OCI-LY7 (cell line): Measurements from ENCODE around the gene CCL25. TPM values are rescaled to one million over a fixed set of nuclear protein-coding genes. Genes with fewer than 3 reads are reported as not detected.
A peak's percentile ranks its signal among the peaks of the same experiment; 100 is the strongest.

Experiments
- BruUV-seq: library from RNA; stranded (reverse); fragments of 400-500 nt; replicated peaks from 2 replicates; lab custom pipeline; 2021; lab: Mats Ljungman, UMichigan
- CTCF ChIA-PET: fragments of 300-600 bp; sonication (Branson Sonifier 250); formaldehyde crosslinking; loops from one replicate; lab custom pipeline; 2022; ENCODE audit warnings: antibody characterized with exemption; ENCODE audit not compliant: unreplicated experiment; lab: Charles Lee
- POLR2A ChIA-PET: fragments of 300-600 bp; sonication (Branson Sonifier 250); formaldehyde crosslinking; loops from one replicate; lab custom pipeline; 2022; ENCODE audit warnings: antibody characterized with exemption; lab: Charles Lee
- DNase-seq: peaks from one replicate; pipeline ENCODE4 v3.0.0-alpha.2; 2015; ENCODE audit warnings: low spot score
- H2AFZ ChIP-seq: fragments of 200-600 bp; sonication (generic), shearing (Covaris generic); 2 replicates; pipeline ENCODE4 v1.6.1; 2014; ENCODE audit warnings: mild to moderate bottlenecking, antibody characterized with exemption, low read length, moderate library complexity
- H3K27ac ChIP-seq: fragments of 200-600 bp; sonication (generic); 2 replicates; pipeline ENCODE4 v1.5.1; 2014; ENCODE audit warnings: mixed run types, low read depth, mild to moderate bottlenecking, moderate library complexity, low read length, inconsistent platforms; ENCODE audit not compliant: poor library complexity, severe bottlenecking
- H3K36me3 ChIP-seq: fragments of 200-600 bp; sonication (generic); 2 replicates; pipeline ENCODE4 v1.6.1; 2014; ENCODE audit warnings: mild to moderate bottlenecking, antibody characterized with exemption, low read length, moderate library complexity, mixed read lengths; ENCODE audit not compliant: insufficient read depth
- H3K4me1 ChIP-seq: fragments of 200-600 bp; sonication (generic); 2 replicates; pipeline ENCODE4 v1.5.1; 2014; ENCODE audit warnings: mild to moderate bottlenecking, low read length; ENCODE audit not compliant: insufficient read depth, poor library complexity, severe bottlenecking
- H3K4me2 ChIP-seq: fragments of 200-600 bp; sonication (generic); 2 replicates; pipeline ENCODE4 v1.6.1; 2014; ENCODE audit warnings: mild to moderate bottlenecking, low read length
- H3K4me3 ChIP-seq: fragments of 200-600 bp; sonication (generic); 2 replicates; pipeline ENCODE4 v1.5.1; 2014; ENCODE audit warnings: mild to moderate bottlenecking, low read depth, low read length; ENCODE audit not compliant: poor library complexity, severe bottlenecking
- H3K79me2 ChIP-seq: fragments of 200-600 bp; sonication (generic); 2 replicates; pipeline ENCODE4 v1.6.1; 2016; ENCODE audit warnings: low read depth, mild to moderate bottlenecking, low read length, moderate library complexity, mixed read lengths; ENCODE audit not compliant: insufficient read depth
- H3K9me2 ChIP-seq: fragments of 200-600 bp; sonication (generic); 2 replicates; pipeline ENCODE4 v1.6.1; 2016; ENCODE audit warnings: mild to moderate bottlenecking, low read length, mixed read lengths; ENCODE audit not compliant: insufficient read depth
- H3K9me3 ChIP-seq: fragments of 200-600 bp; sonication (generic); 2 replicates; pipeline ENCODE4 v1.6.1; 2014; ENCODE audit warnings: mild to moderate bottlenecking, mixed run types, low read length, mixed read lengths
- H4K20me1 ChIP-seq: fragments of 200-600 bp; sonication (generic); 2 replicates; pipeline ENCODE4 v1.6.1; 2014; ENCODE audit warnings: mild to moderate bottlenecking, antibody characterized with exemption, low read length, moderate library complexity, mixed read lengths; ENCODE audit not compliant: insufficient read depth
- CTCF ChIP-seq: fragments of 200-600 bp; sonication (generic); conservative IDR thresholded peaks from 2 replicates; pipeline ENCODE4 v1.5.1; 2014; ENCODE audit warnings: mild to moderate bottlenecking, antibody characterized with exemption, low read length, moderate library complexity, mixed read lengths
- EZH2phosphoT487 ChIP-seq: fragments of 200-600 bp; sonication (generic); IDR thresholded peaks from 2 replicates; pipeline ENCODE4 v1.6.1; 2018; ENCODE audit warnings: low read depth, borderline replicate concordance, mild to moderate bottlenecking, mixed run types, antibody characterized with exemption, low read length, moderate library complexity, mixed read lengths
- intact Hi-C: fragments of 100-400 bp; cut with micrococcal nuclease; formaldehyde crosslinking; loops from one replicate; pipeline ENCODE4 v1.10.0; 2022; ENCODE audit not compliant: unreplicated experiment
- total RNA-seq, 2 experiments: library from RNA; depleted of rRNA in 1 of 2; stranded (reverse); fragments of >200 nt in 1 of 2; shearing (Covaris generic) in 1 of 2; gene quantifications; 2 replicates each; pipeline ENCODE4 v1.2.3, GENCODE V29; 2014 to 2022

The CCL25 gene
- total RNA-seq, 2 experiments from 2014 or later = 0.70 to 0.88 TPM

GRCh38 chr19:8065875-8066261 lies 13.3 kb downstream of the CCL25 start:
- Histone ChIP-seq H3K4me3 (no peak overlapping the region), H2AFZ (no peak overlapping the region), H3K9me3 (peaks cover 12% of the 10 kb centered on the region; the same call in 1 of the 2 replicates), H3K4me1 (no peaks in the 10 kb centered on the region), H3K27ac (no peak overlapping the region), H3K79me2 (no peaks in the 10 kb centered on the region), H3K36me3 (no peaks in the 10 kb centered on the region), H4K20me1 (no peaks in the 10 kb centered on the region), H3K4me2 (no peak overlapping the region), H3K9me2 (no peaks in the 10 kb centered on the region)
- POLR2A ChIA-PET = interaction anchor here (0.6 kb wide), 1 partner anchor 778 kb away, joined by 4 read pairs; no protein-coding TSS in a partner anchor
- BruUV-seq = no TSS peak
- CTCF ChIA-PET = no interaction called here
- DNase-seq = no peak
- intact Hi-C loops = no loop called here
- no peak for TF ChIP-seq EZH2phosphoT487

GRCh38 chr19:8069096-8069973 lies 16.8 kb downstream of the CCL25 start:
- no peak overlapping the region for H3K4me2 ChIP-seq
- H3K9me2 ChIP-seq = no peaks in the 10 kb centered on the region
- H3K36me3 ChIP-seq = no peaks in the 10 kb centered on the region
- peak; percentile 85 for TF ChIP-seq CTCF
- TF ChIP-seq EZH2phosphoT487 = no peak
- ChIA-PET CTCF (no interaction called here), POLR2A (no interaction called here)
- intact Hi-C loops = no loop called here
- H3K4me3 ChIP-seq = no peak overlapping the region
- peak; percentile 35 for DNase-seq
- H4K20me1 ChIP-seq = no peaks in the 10 kb centered on the region
- peaks cover 16% of the 10 kb centered on the region; the same call in 1 of the 2 replicates for H3K9me3 ChIP-seq
- no peak overlapping the region for H2AFZ ChIP-seq
- no peaks in the 10 kb centered on the region for H3K79me2 ChIP-seq
- no peaks in the 10 kb centered on the region for H3K4me1 ChIP-seq
- no TSS peak for BruUV-seq
- H3K27ac ChIP-seq = no peak overlapping the region

- CTCF ChIA-PET = no interaction called here
- peaks cover 17% of the 10 kb centered on the region; the same call in 1 of the 2 replicates for H3K9me3 ChIP-seq
These were observed 19.4 kb downstream of the CCL25 start for GRCh38 chr19:8071912-8072311.

More at GRCh38 chr19:8071912-8072311, 19.4 kb downstream of the CCL25 start:
- Histone ChIP-seq H3K79me2 (no peaks in the 10 kb centered on the region), H3K4me2 (no peak overlapping the region), H3K27ac (no peak overlapping the region), H3K4me1 (no peaks in the 10 kb centered on the region), H3K4me3 (no peak overlapping the region), H3K9me2 (no peaks in the 10 kb centered on the region), H4K20me1 (no peaks in the 10 kb centered on the region), H2AFZ (no peak overlapping the region), H3K36me3 (no peaks in the 10 kb centered on the region)
- POLR2A ChIA-PET = no interaction called here
- intact Hi-C loops = no loop called here
- no TSS peak for BruUV-seq
- TF ChIP-seq CTCF (no peak), EZH2phosphoT487 (no peak)
- DNase-seq = no peak
